HTR-8/SVneo (cell line): ENCODE data around the gene CCDC93.

Experiments
- DNase-seq: peaks from one replicate; pipeline ENCODE4 v3.0.0; 2011; ENCODE audit warnings: low spot score, mixed read lengths; ENCODE audit not compliant: insufficient read length
- FAIRE-seq: peaks from 2 replicates; lab custom pipeline; 2011; peaks lifted over from hg19 to GRCh38; lab: Jason Lieb, UNC

CCDC93 gene

GRCh38 chr2:117997872-117998454 lies 15.9 kb downstream of the CCDC93 start:
- DNase-seq (no peak), FAIRE-seq (no peak)

DNA sequence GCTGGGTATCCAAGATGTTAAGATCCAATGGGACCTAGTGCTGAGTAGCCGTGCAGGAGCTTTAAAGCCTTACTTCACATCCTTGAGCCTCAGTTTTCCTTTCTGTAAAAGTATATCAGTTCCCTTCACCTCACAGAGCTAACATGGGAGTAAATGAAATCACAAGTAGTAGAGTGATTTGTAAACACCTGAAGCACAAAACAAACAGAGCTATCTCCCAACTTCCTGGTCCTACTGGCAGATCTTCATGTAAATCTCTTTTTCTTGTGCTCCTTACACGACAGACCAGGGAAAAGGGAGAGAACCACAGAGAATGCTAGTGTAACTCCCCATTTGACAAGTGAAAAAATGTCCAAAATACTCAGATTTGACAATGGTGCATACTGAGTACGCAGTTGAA lies 17.3 kb downstream of the CCDC93 start:
- DNase-seq (no peak), FAIRE-seq (no peak)

DNA sequence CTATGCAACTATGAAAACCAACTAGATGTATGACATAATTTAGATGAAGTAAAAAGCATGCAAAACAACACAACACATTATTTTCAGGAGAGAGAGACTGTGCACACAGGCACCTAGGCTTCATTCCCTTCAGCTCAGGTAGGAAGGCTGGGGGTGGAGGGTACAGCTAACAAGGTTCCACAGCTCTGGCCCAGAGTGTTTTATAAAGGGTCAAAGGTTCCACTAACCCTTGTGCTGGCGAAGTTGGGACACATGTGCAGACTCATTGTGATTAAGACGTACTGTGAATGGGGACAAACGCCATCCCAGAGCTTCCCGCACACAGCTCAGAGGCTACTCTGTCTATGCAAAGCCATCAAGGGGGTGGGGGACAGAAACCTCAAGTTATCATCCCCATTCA lies 19.1 kb downstream of the CCDC93 start:
- no peak for FAIRE-seq
- DNase-seq, result no peak

- DNase-seq (no peak), FAIRE-seq (no peak)
Measured at GRCh38 chr2:117989854-117990438, 23.9 kb downstream of the CCDC93 start.

DNA sequence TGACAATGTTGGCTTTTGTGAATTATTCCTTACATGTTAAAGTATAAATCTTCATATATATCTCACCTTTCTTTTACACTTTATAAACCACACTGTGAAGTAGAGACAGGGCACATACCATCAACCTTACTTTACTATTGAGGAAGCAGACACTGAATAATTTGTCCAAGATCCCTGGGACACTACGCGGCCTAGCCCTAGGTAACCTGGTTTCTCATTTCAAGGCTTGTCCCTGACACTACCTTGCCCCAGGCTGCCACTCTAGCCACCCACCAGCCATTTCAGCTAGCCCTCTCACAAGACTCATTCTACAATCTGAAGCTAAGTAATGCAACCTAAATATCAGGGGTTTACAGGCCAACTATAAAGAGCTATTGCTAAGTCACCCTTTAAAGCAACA lies 26.7 kb downstream of the CCDC93 start:
- FAIRE-seq, result no peak
- DNase-seq, result no peak

- DNase-seq (no peak), FAIRE-seq (no peak)
Measured at GRCh38 chr2:117985092-117985491, 28.8 kb downstream of the CCDC93 start.

DNA sequence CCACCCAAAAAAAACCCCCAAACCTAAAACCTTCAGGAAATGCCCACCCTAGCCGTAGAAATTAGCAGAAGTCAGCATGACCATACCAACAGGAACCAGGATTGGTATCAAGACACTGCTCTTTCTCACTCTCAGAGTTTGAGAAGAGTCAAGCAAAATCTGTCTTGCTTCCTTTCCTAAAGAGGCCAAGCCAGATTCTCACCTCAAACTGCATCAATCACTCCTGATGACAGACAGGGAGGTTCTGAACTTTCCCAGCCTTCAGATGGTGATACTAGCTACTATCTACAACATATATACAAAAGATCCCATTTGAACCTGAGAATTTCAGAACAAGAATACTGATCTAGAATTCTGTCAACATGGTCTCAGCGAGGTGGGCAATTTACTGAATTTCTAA lies 29.7 kb downstream of the CCDC93 start:
- DNase-seq (no peak), FAIRE-seq (no peak)

GRCh38 chr2:117983040-117983439 lies 30.8 kb downstream of the CCDC93 start:
- FAIRE-seq, result no peak
- DNase-seq, result no peak

DNA sequence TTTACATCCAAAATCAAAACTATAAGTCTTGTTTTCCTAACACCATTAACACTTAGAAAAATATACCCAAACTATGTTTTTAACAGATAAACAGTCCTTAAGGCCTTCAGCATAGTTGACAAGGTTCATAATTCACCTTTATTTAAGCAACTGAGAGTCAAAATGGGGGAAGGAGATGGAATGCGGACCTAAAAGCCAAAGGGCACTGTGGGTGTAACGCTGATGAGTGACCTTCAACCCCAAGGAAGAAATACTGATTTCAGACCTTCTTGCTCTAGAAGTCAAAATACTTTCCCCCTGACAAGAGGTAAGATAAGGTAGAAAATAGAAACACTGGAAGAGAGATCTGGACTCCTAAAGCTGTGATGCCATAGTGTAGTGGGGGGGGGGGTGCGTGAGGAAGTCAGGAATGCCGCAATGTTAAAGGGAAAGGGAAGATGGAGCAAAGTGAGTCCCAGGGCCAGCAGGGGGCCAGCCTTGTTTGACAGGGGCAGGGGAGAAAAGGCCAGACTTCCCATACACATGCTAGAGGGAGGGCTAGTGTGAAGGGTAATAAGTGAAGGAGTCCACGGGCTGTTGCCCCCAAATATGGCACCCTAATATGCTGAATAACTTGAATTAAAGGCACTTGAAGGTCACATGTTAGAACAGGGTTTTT lies 31.4 kb downstream of the CCDC93 start:
- DNase-seq, result no peak
- FAIRE-seq, result no peak

DNA sequence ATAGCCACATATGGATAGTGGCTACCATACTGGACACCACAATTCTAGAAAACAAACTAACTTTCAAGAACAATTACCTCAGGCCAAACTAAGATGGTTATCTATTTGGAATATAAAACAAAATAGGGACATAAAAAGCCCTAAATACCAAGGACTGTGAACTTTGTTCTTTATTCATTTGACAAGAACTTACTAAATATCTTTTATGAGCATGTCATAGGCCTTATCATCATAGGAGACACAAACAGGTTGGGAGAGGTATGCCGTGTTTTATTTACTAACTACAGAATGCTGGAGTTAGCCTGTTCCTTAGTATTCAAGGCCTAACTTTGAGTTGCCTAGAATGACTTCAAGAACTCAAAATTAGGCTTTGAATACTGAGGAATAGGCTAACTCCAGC lies 32.1 kb downstream of the CCDC93 start:
- no peak for FAIRE-seq
- DNase-seq, result no peak

DNA sequence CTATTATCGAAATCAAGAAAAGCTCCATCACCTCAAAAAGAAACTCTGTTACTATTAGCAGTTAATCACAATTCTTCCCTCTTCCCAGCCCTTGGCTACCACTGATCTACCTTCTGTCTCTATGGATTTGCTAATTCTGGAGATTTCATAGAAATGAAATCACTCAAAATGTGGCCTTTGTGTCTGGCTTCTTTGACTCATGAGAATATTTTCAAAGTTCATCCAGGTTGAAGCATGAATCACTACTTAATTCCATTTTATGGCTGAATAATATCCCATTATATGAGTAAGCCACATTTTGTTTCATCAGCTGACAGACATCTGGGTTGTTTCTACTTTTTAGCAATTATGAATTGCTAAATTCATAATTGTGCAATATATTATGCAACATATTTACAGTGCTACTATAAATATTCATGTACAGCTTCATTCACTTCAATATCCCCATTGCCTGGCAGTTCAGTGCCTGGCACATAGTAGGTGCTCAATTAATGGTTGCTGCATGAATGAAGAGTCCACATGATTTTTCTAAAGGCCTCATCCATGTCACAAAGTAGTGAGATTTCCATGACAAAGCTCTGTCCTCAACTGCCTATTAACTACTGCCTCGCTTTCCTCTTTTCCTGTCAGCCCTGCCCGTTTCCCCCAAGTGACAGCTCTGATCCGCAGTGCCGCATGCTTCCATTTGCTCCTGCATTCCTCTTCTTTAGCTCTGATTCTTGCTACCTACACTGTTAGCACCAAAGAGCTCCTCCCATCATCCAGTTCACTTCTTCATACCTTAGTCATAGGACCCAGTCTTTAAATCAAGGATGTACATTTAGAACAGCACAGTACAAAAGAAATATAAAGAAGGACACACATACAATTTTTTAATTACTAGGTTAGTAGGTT lies 32.8 kb downstream of the CCDC93 start:
- DNase-seq (no peak), FAIRE-seq (no peak)

- no peak for FAIRE-seq
- DNase-seq, result no peak
Measured at GRCh38 chr2:117979911-117980701, 33.8 kb downstream of the CCDC93 start.

- no peak for DNase-seq
- FAIRE-seq, result no peak
Measured at GRCh38 chr2:117977696-117978095, 36.2 kb downstream of the CCDC93 start.

GRCh38 chr2:117976581-117976980 lies 37.3 kb downstream of the CCDC93 start:
- FAIRE-seq (no peak), DNase-seq (no peak)

DNA sequence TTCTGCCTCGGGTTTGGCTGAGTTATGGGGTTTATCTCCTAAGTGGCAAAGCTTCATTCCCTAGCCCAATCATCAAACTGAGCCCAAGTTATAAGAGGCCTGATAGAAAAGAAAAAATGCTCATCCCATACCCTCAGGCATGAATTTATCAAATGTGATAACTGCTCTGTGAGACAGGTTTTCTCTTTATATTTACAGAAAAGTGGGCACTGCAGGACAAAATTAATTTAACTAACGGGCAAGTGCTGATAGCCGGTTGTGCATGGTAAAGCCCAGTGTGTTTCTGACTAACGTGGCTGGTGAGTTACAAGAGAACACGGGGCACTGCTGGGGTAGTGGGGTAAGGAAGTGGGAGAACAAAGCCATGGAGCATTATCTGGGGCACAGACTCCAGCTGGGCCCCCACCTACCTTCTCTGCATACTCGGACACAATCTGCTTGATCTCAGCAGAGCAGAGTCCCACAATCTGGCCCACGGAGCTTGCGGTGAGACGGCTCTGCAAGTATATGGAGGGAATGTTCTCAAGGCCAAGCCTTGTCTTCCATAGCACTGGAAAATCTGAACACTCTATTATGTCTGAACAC lies 40.3 kb downstream of the CCDC93 start:
- FAIRE-seq (no peak), DNase-seq (no peak)

- no peak for FAIRE-seq
- no peak for DNase-seq
Measured at GRCh38 chr2:117972476-117973123, 41.3 kb downstream of the CCDC93 start.

GRCh38 chr2:117968722-117969121 lies 45.1 kb downstream of the CCDC93 start:
- FAIRE-seq, result no peak
- no peak for DNase-seq

GRCh38 chr2:117967977-117968718 lies 45.7 kb downstream of the CCDC93 start:
- FAIRE-seq, result no peak
- no peak for DNase-seq

- FAIRE-seq (no peak), DNase-seq (no peak)
Measured at GRCh38 chr2:117963446-117963845, 50.4 kb downstream of the CCDC93 start.
